H1 (cell line): ENCODE data around the gene SLC15A2. TPM values are rescaled to one million over a fixed set of nuclear protein-coding genes. Genes with fewer than 3 reads are reported as not detected.

Experiments used
- CTCF ChIA-PET: fragments of 300-600 bp; sonication (Branson Sonifier 250); formaldehyde crosslinking; loops from one replicate; lab custom pipeline; 2021; ENCODE audit not compliant: partially characterized antibody; lab: Charles Lee
- POLR2A ChIA-PET: fragments of 300-600 bp; sonication (Branson Sonifier 250); formaldehyde crosslinking; loops from one replicate; lab custom pipeline; 2021; ENCODE audit warnings: inconsistent platforms; ENCODE audit not compliant: partially characterized antibody; lab: Charles Lee
- DNase-seq, 2 experiments: peaks; one replicate each; pipeline versions ENCODE4 v3.0.0 to v3.0.0-alpha.2; 2010 to 2022; ENCODE audit warnings: low spot score in 2 of 2, low read depth in 1 of 2, mixed read lengths in 1 of 2
- FAIRE-seq: peaks from 2 replicates; lab custom pipeline; 2011; peaks lifted over from hg19 to GRCh38; lab: Jason Lieb, UNC
- H2AFZ ChIP-seq: 2 replicates; pipeline ENCODE4 v1.8.1; 2012; ENCODE audit warnings: low read length, inconsistent platforms
- H2AK5ac ChIP-seq: 2 replicates; pipeline ENCODE4 v1.6.1; 2013; ENCODE audit warnings: low read depth, low read length
- H2BK120ac ChIP-seq: replicated peaks from 2 replicates; pipeline ENCODE3; 2013; ENCODE audit warnings: low read depth, low read length, inconsistent platforms
- H2BK12ac ChIP-seq: 2 replicates; pipeline ENCODE4 v1.6.1; 2013; ENCODE audit warnings: low read depth, low read length
- H2BK15ac ChIP-seq: 2 replicates; pipeline ENCODE4 v1.6.1; 2013; ENCODE audit warnings: low read length
- H2BK20ac ChIP-seq: 2 replicates; pipeline ENCODE4 v1.6.1; 2013; ENCODE audit warnings: low read length
- H2BK5ac ChIP-seq: 2 replicates; pipeline ENCODE4 v1.6.1; 2013; ENCODE audit warnings: low read depth, low read length
- H3K14ac ChIP-seq: 2 replicates; pipeline ENCODE4 v1.6.1; 2013; ENCODE audit warnings: inconsistent platforms; ENCODE audit not compliant: insufficient read length
- H3K18ac ChIP-seq: 2 replicates; pipeline ENCODE4 v1.6.1; 2013; ENCODE audit warnings: low read length; ENCODE audit errors: extremely low read depth
- H3K23ac ChIP-seq: 2 replicates; pipeline ENCODE4 v1.6.1; 2013; ENCODE audit warnings: inconsistent platforms; ENCODE audit not compliant: insufficient read length
- H3K23me2 ChIP-seq: 2 replicates; pipeline ENCODE4 v1.6.1; 2013; ENCODE audit warnings: low read depth, low read length
- H3K27ac ChIP-seq: 2 replicates; pipeline ENCODE4 v1.6.1; 2011; ENCODE audit warnings: low read depth, low read length, inconsistent platforms
- H3K27me3 ChIP-seq, 4 experiments: replicated peaks in 1 of 4; 1 replicate in 1 of 4; 2 replicates in 3 of 4; pipeline versions ENCODE4 v1.6.1 to v1.8.1; 2011 to 2013; ENCODE audit warnings: low read length in 3 of 4, mild to moderate bottlenecking in 3 of 4, inconsistent platforms in 2 of 4, mixed read lengths in 2 of 4, moderate library complexity in 1 of 4; ENCODE audit not compliant: control insufficient read depth in 3 of 4, insufficient read depth in 3 of 4; ENCODE audit errors: extremely low read depth in 1 of 4
- H3K36me3 ChIP-seq, 4 experiments: 2 replicates each; pipeline versions ENCODE4 v1.6.1 to v1.8.1; 2011 to 2013; ENCODE audit warnings: mild to moderate bottlenecking in 4 of 4, low read length in 3 of 4, moderate library complexity in 2 of 4, control low read depth in 1 of 4, inconsistent platforms in 1 of 4; ENCODE audit not compliant: insufficient read depth in 4 of 4, control insufficient read depth in 2 of 4
- H3K4ac ChIP-seq: replicated peaks from 2 replicates; pipeline ENCODE3; 2013; ENCODE audit warnings: low read length, low read depth, mixed read lengths, inconsistent platforms; ENCODE audit not compliant: insufficient read length
- H3K4me1 ChIP-seq, 4 experiments: replicated peaks in 1 of 4; 1 replicate in 1 of 4; 2 replicates in 3 of 4; pipeline versions ENCODE4 v1.6.1 to v1.8.1; 2011 to 2013; ENCODE audit warnings: low read length in 3 of 4, inconsistent platforms in 2 of 4, mixed read lengths in 1 of 4; ENCODE audit not compliant: insufficient read depth in 4 of 4, control insufficient read depth in 3 of 4
- H3K4me2 ChIP-seq, 2 experiments: 2 replicates each; pipeline versions ENCODE4 v1.6.1 to v1.8.1; 2011 to 2013; ENCODE audit warnings: low read depth in 2 of 2, low read length in 2 of 2, control low read depth in 1 of 2, inconsistent platforms in 1 of 2, mild to moderate bottlenecking in 1 of 2; ENCODE audit not compliant: insufficient read depth in 1 of 2
- H3K4me3 ChIP-seq, 4 experiments: fragments of 200-600, 300-600 bp in 1 of 4; sonication (generic), shearing (Covaris generic), sonication (Bioruptor Twin) in 1 of 4; 2 replicates each; pipeline versions ENCODE4 v1.5.1 to v1.8.1; 2011 to 2016; ENCODE audit warnings: low read length in 4 of 4, low read depth in 3 of 4, control low read depth in 2 of 4, inconsistent platforms in 2 of 4, mild to moderate bottlenecking in 2 of 4, mixed read lengths in 1 of 4, moderate library complexity in 1 of 4; ENCODE audit not compliant: insufficient read depth in 2 of 4; ENCODE audit errors: extremely low read depth in 1 of 4
- H3K56ac ChIP-seq: replicated peaks from 2 replicates; pipeline ENCODE3; 2013; ENCODE audit warnings: low read depth, mild to moderate bottlenecking, mixed read lengths, low read length, inconsistent platforms; ENCODE audit not compliant: insufficient read length
- H3K79me1 ChIP-seq: 2 replicates; pipeline ENCODE4 v1.6.1; 2013; ENCODE audit warnings: low read depth, low read length, control low read depth
- H3K79me2 ChIP-seq, 2 experiments: 2 replicates each; pipeline versions ENCODE4 v1.6.1 to v1.8.1; 2012 to 2013; ENCODE audit warnings: low read length in 2 of 2, mild to moderate bottlenecking in 2 of 2, inconsistent platforms in 1 of 2; ENCODE audit not compliant: insufficient read depth in 2 of 2, control insufficient read depth in 1 of 2
- H3K9ac ChIP-seq, 4 experiments: replicated peaks in 1 of 4; 1 replicate in 1 of 4; 2 replicates in 3 of 4; pipeline versions ENCODE4 v1.6.1 to v1.8.1; 2011 to 2013; ENCODE audit warnings: low read depth in 3 of 4, low read length in 3 of 4, control low read depth in 2 of 4, mild to moderate bottlenecking in 2 of 4, moderate library complexity in 2 of 4, inconsistent platforms in 1 of 4; ENCODE audit errors: extremely low read depth in 1 of 4
- H3K9me3 ChIP-seq, 2 experiments: 2 replicates each; pipeline versions ENCODE4 v1.6.1 to v1.8.1; 2012 to 2013; ENCODE audit warnings: mild to moderate bottlenecking in 2 of 2, moderate library complexity in 2 of 2, control low read depth in 1 of 2, inconsistent platforms in 1 of 2, low read depth in 1 of 2, low read length in 1 of 2, mixed read lengths in 1 of 2; ENCODE audit not compliant: insufficient read depth in 2 of 2
- H4K20me1 ChIP-seq, 2 experiments: replicated peaks in 1 of 2; 2 replicates each; pipeline versions ENCODE3 to v1.8.1; 2011 to 2013; ENCODE audit warnings: inconsistent platforms in 2 of 2, low read length in 2 of 2, mild to moderate bottlenecking in 1 of 2; ENCODE audit not compliant: insufficient read depth in 2 of 2, control insufficient read depth in 1 of 2
- H4K5ac ChIP-seq: 2 replicates; pipeline ENCODE4 v1.6.1; 2013; ENCODE audit warnings: low read length, low read depth, mixed read lengths, inconsistent platforms; ENCODE audit not compliant: insufficient read length
- H4K8ac ChIP-seq: 2 replicates; pipeline ENCODE4 v1.8.0; 2013; ENCODE audit warnings: mild to moderate bottlenecking, moderate library complexity, low read length, inconsistent platforms; ENCODE audit not compliant: insufficient read depth; ENCODE audit errors: extremely low read depth
- H4K91ac ChIP-seq: replicated peaks from 2 replicates; pipeline ENCODE3; 2013; ENCODE audit warnings: low read length, mixed read lengths, inconsistent platforms; ENCODE audit not compliant: insufficient read length
- BCL11A ChIP-seq, 2 experiments: IDR thresholded peaks; one replicate each; pipeline ENCODE4 v1.6.1; 2011; ENCODE audit warnings: low read depth in 2 of 2, low read length in 2 of 2, mild to moderate bottlenecking in 2 of 2
- CREB1 ChIP-seq: IDR thresholded peaks from 2 replicates; pipeline ENCODE4 v1.6.1; 2012; ENCODE audit warnings: inconsistent platforms
- HDAC6 ChIP-seq: IDR thresholded peaks from one replicate; pipeline ENCODE4 v1.7.1; 2012; ENCODE audit warnings: low read depth, mild to moderate bottlenecking, inconsistent platforms, low read length, moderate library complexity
- JUN ChIP-seq: IDR thresholded peaks from 2 replicates; pipeline ENCODE4 v1.6.1; 2011; ENCODE audit warnings: low read depth, mild to moderate bottlenecking, improper control_type of control experiment, low read length
- JUND ChIP-seq: IDR thresholded peaks from 2 replicates; pipeline ENCODE4 v1.6.1; 2011; ENCODE audit warnings: mild to moderate bottlenecking, improper control_type of control experiment, low read length
- POU5F1 ChIP-seq: IDR thresholded peaks from 2 replicates; pipeline ENCODE4 v1.6.1; 2011; ENCODE audit warnings: low read depth, mild to moderate bottlenecking, low read length, moderate library complexity
- RNF2 ChIP-seq: fragments of 200-900, 300-1000 bp; sonication (generic); IDR thresholded peaks from 2 replicates; pipeline ENCODE4 v1.7.1; 2016; ENCODE audit warnings: borderline replicate concordance, low read depth, mild to moderate bottlenecking, antibody characterized with exemption, low read length; ENCODE audit not compliant: poor library complexity, severe bottlenecking; ENCODE audit errors: missing control alignments
- SP1 ChIP-seq: IDR thresholded peaks from 2 replicates; pipeline ENCODE4 v1.6.1; 2011; ENCODE audit warnings: low read depth, low read length
- SUZ12 ChIP-seq: fragments of 200-600 bp; sonication (generic); IDR thresholded peaks from 2 replicates; pipeline ENCODE4 v1.6.1; 2012; ENCODE audit warnings: mild to moderate bottlenecking, inconsistent platforms, low read length, moderate library complexity, mixed read lengths
- TAF7 ChIP-seq: optimal IDR thresholded peaks from 2 replicates; pipeline ENCODE3; 2011; ENCODE audit warnings: low read depth, mild to moderate bottlenecking, inconsistent platforms, low read length, moderate library complexity, borderline replicate concordance
- TBP ChIP-seq: IDR thresholded peaks from 2 replicates; pipeline ENCODE4 v1.6.1; 2011; ENCODE audit warnings: low read depth, low read length, improper control_type of control experiment
- WGBS, 2 experiments: shearing (Covaris generic) in 1 of 2; methylation state at CpG; one replicate each; pipeline versions ENCODE4 v1.1.6 to v1.1.7; 2013 to 2015; ENCODE audit warnings: low lambda C conversion rate in 2 of 2, mixed read lengths in 2 of 2, inconsistent platforms in 1 of 2, low coverage in 1 of 2, missing lambda C conversion rate in 1 of 2; ENCODE audit not compliant: insufficient replicate concordance in 2 of 2, insufficient coverage in 1 of 2, insufficient read length in 1 of 2; ENCODE audit errors: extremely low coverage in 1 of 2, missing lambda C conversion rate in 1 of 2; 5-methylcytosine and 5-hydroxymethylcytosine counted together
- polyA plus RNA-seq, 7 experiments: library from polyadenylated mRNA; depleted of rRNA in 3 of 7; stranded (reverse) in 5 of 7; unstranded in 2 of 7; fragments of >200 nt in 5 of 7; fragments of 200-250 nt in 2 of 7; gene quantifications; 1 replicate in 5 of 7; 2 replicates in 1 of 7; 4 replicates in 1 of 7; pipeline versions ENCODE4 v1.2.1 to v1.2.3, GENCODE V29; 2011 to 2013; ENCODE audit warnings: missing spikeins in 2 of 7, mixed read lengths in 2 of 7
- total RNA-seq: library from RNA; stranded (reverse); fragmentation: NEBNext Ultra II Directional; extraction: Animal tissue kit (Norgen Biotek cat#: 25700); gene quantifications from 2 replicates; pipeline ENCODE4 v1.2.1, GENCODE V29; 2021
- TF ChIP-seq, protein P1 (sequence below): IDR thresholded peaks from 2 replicates; pipeline ENCODE4 v1.6.1; 2011; ENCODE audit warnings: low read length, improper control_type of control experiment
- TF ChIP-seq, protein P2 (sequence below): IDR thresholded peaks from 2 replicates; pipeline ENCODE4 v1.6.1; 2012; ENCODE audit warnings: inconsistent platforms

Gene SLC15A2
- total and polyA plus RNA-seq, 2 of the 8 experiments (the other 6 are each of a cell fraction or from before 2014, with no cell fraction given): 2.0 to 3.6 TPM

DNA sequence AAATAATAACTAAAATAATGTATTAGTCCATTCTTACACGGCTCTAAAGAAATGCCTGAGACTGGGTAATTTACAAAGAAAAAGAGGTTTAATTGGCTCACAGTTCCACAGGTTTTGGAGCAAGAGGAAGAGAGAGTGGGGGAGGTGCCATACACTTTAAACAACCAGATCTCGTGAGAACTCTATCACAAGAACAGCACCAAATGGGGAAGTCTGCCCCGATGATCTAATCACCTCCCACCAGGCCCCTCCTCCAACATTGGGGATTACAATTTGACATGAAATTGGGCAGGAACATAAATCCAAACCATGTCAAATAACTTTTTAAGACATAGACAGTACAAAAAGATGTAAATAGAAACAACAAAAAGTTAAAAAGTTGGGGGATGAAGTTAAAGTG lies 64.6 kb downstream of the SLC15A2 start:
- Histone ChIP-seq H3K4me3 (no peak overlapping the region), H3K18ac (no peak overlapping the region), H4K8ac (no peak overlapping the region), H4K91ac (no peak overlapping the region), H3K23me2 (no peaks in the 10 kb centered on the region), H3K14ac (no peak overlapping the region), H3K9ac (no peak overlapping the region), H3K56ac (no peak overlapping the region), H3K9me3 (0 out of 4 replicates have a peak, but pooled peaks cover 0 to 3% of the 10 kb centered on the region in 2 experiments), H3K79me1 (no peaks in the 10 kb centered on the region), H2BK12ac (no peak overlapping the region), H2AK5ac (no peak overlapping the region), H2AFZ (no peak overlapping the region), H2BK120ac (no peak overlapping the region), H4K20me1 (no peaks in the 10 kb centered on the region), H2BK5ac (no peak overlapping the region), H3K36me3 (no peaks in the 10 kb centered on the region; a peak in 1 of 8 replicates), H3K23ac (no peak overlapping the region), H3K4me1 (peaks cover 0 to 4% (median 2%) of the 10 kb centered on the region in 4 experiments; a peak in 2 of 7 replicates), H2BK20ac (no peak overlapping the region), H2BK15ac (no peak overlapping the region), H3K4ac (no peak overlapping the region), H3K4me2 (no peak overlapping the region), H3K27me3 (no peaks in the 10 kb centered on the region), H4K5ac (no peak overlapping the region), H3K27ac (no peak overlapping the region), H3K79me2 (no peaks in the 10 kb centered on the region)
- POLR2A ChIA-PET: no interaction called here
- no peak for FAIRE-seq
- CTCF ChIA-PET: no interaction called here
- DNase-seq: no peak
- 87% methylated on average over 3 of the region's 3 CpGs; no CpG with 5 or more reads in 1 of the 2 experiments for WGBS, 2 experiments
- TF ChIP-seq SUZ12 (no peak), JUND (no peak), CREB1 (no peak), BCL11A (IDR thresholded peaks at IDR 0.05; ENCODE audit: low read depth in 2 of 2, low read length in 2 of 2) (no peak), TBP (no peak), RNF2 (no peak), POU5F1 (no peak), JUN (no peak), SP1 (no peak), TAF7 (no peak), HDAC6 (no peak)
- TF ChIP-seq, protein P1, sequence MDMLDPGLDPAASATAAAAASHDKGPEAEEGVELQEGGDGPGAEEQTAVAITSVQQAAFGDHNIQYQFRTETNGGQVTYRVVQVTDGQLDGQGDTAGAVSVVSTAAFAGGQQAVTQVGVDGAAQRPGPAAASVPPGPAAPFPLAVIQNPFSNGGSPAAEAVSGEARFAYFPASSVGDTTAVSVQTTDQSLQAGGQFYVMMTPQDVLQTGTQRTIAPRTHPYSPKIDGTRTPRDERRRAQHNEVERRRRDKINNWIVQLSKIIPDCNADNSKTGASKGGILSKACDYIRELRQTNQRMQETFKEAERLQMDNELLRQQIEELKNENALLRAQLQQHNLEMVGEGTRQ: no peak
- TF ChIP-seq, protein P2, sequence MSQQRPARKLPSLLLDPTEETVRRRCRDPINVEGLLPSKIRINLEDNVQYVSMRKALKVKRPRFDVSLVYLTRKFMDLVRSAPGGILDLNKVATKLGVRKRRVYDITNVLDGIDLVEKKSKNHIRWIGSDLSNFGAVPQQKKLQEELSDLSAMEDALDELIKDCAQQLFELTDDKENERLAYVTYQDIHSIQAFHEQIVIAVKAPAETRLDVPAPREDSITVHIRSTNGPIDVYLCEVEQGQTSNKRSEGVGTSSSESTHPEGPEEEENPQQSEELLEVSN: no peak
